ENCODE data around the gene DRAP1.

Gene DRAP1

DNA sequence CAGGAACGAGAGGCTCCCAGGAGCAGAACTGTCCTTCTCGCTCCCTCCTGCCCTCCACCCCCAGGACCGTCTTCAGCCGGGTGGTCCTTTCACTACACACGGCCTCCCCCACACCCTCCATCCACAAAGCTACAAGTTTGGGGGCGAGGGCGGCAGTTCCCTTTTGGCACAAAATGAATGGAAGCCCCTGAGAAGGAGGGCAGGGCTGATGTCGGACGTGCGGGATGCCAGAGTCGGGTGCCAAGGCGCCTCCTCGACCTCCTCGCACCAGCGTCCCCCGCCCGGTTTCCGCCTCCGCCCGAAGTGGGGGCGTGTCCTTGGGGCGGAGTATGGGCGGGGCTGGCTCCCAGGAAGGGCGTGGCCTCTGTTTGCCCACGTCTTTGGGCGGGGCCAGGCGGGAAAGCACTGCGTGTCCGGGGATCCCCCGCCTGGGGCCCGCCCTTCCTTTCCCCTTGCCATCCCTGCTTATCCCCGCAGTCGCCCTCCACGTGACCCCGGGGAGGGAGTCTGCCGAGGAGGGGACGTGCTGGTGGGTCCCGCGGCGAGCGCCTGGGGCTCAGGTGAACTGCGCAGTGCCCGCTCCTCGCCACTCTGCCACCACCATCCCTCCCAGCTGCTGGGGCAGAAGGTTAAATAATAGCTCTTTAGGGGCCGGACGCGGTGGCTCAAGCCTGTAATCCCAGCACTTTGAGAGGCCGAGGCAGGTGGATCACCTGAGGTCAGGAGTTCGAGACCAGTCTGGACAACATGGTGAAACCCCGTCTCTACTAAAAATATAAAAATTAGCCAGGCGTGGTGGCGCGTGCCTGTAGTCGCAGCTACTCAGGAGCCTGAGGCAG lies 45.7 kb upstream of the DRAP1 start:
- DNase-seq (ENCODE audit: low spot score), result peak; percentile 97
- TF ChIP-seq, protein P1, sequence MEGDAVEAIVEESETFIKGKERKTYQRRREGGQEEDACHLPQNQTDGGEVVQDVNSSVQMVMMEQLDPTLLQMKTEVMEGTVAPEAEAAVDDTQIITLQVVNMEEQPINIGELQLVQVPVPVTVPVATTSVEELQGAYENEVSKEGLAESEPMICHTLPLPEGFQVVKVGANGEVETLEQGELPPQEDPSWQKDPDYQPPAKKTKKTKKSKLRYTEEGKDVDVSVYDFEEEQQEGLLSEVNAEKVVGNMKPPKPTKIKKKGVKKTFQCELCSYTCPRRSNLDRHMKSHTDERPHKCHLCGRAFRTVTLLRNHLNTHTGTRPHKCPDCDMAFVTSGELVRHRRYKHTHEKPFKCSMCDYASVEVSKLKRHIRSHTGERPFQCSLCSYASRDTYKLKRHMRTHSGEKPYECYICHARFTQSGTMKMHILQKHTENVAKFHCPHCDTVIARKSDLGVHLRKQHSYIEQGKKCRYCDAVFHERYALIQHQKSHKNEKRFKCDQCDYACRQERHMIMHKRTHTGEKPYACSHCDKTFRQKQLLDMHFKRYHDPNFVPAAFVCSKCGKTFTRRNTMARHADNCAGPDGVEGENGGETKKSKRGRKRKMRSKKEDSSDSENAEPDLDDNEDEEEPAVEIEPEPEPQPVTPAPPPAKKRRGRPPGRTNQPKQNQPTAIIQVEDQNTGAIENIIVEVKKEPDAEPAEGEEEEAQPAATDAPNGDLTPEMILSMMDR (IDR thresholded peaks at IDR 0.05; ENCODE audit: extremely low read depth, insufficient read depth, missing control alignments), result no peak
- in situ Hi-C loops (cut with MboI; ENCODE audit: low pct_unique_long_range_greater_than_20kb, low sequenced_read_pairs, unreplicated experiment), result no loop called here

DNA sequence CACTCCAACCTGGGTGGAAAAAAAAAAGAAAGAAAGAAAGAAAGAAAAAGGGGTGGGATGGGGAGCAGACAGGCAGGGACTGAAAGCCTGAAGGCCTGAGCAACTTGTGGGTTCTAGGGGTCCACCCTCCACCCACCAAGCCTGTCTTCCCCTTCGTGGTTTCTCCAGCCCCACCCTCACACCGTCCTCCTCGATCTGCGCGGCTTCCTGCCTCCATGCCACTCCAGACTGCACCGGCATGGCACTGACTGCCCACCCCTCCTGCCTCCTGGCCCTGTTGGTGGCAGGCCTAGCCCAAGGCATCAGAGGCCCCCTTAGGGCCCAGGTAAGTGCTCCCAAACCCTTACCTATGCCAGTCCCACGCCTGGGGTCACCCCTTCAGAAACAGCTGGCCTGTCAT lies 39.6 kb upstream of the DRAP1 start, which contains the start of gene CTSW:
Gene CTSW, plus strand, starts transcription at position 221 of the 400 bp plus-strand sequence. Its CDS starts 18 bp downstream, at position 239.
- in situ Hi-C loops (cut with MboI; ENCODE audit: low pct_unique_long_range_greater_than_20kb, low sequenced_read_pairs, unreplicated experiment), result loop anchor here (5.0 kb wide), 1 partner anchor 108 kb away; no protein-coding TSS in a partner anchor
- TF ChIP-seq, protein P1 (IDR thresholded peaks at IDR 0.05; ENCODE audit: extremely low read depth, insufficient read depth, missing control alignments), result no peak
- DNase-seq (ENCODE audit: low spot score), result no peak

DNA sequence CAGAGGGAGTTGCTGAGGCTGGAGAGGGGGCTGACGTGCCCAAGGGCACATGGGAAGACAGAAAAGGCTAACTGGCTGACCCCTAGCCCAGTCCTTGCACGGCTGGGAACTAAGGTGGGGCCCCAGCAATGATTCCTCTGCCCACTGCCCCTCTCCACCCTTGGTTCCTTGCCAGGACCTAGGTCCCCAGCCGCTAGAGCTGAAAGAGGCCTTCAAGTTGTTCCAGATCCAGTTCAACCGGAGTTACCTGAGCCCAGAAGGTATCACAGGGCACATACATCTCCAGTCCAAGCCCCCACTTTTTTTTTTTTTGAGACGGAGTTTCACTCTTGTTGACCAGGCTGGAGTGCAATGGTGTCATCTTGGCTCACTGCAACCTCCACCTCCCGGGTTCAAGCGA lies 39.2 kb upstream of the DRAP1 start:
- no peak for DNase-seq (ENCODE audit: low spot score)
- in situ Hi-C loops (cut with MboI; ENCODE audit: low pct_unique_long_range_greater_than_20kb, low sequenced_read_pairs, unreplicated experiment), result loop anchor here (5.0 kb wide), 1 partner anchor 107 kb away; no protein-coding TSS in a partner anchor
- TF ChIP-seq, protein P1 (IDR thresholded peaks at IDR 0.05; ENCODE audit: extremely low read depth, insufficient read depth, missing control alignments), result no peak

DNA sequence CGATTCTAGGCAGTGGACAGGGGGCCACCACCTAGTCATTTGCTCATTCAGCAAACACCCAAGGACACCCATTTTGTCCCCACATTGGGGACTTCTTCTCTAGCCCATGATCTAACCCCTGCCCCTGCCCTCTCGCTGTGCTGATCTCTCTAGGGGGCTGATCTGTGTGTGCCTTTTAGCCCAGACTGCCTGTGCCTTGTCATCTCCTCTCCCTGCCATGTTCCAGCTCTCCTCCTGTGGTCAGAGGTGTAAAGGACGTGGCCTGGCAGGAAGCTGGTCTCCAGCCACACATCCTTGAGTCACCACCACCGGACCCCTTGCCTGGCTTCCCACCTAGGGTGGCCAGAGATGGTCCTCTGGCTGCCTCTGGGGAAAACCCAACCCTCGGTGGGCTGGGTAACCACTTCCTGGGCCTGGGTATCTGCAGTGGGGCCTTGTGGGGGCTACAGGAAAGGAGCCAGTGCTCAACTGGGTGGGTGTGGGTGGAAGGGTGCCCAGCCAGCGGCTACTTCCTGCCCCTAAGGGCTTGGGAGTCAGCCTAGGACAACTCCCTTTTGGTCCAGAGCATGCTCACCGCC lies 38.3 kb upstream of the DRAP1 start:
- TF ChIP-seq, protein P1 (IDR thresholded peaks at IDR 0.05; ENCODE audit: extremely low read depth, insufficient read depth, missing control alignments), result no peak
- DNase-seq (ENCODE audit: low spot score), result no peak
- in situ Hi-C loops (cut with MboI; ENCODE audit: low pct_unique_long_range_greater_than_20kb, low sequenced_read_pairs, unreplicated experiment), result loop anchor here (5.0 kb wide), 1 partner anchor 106 kb away; no protein-coding TSS in a partner anchor

DNA sequence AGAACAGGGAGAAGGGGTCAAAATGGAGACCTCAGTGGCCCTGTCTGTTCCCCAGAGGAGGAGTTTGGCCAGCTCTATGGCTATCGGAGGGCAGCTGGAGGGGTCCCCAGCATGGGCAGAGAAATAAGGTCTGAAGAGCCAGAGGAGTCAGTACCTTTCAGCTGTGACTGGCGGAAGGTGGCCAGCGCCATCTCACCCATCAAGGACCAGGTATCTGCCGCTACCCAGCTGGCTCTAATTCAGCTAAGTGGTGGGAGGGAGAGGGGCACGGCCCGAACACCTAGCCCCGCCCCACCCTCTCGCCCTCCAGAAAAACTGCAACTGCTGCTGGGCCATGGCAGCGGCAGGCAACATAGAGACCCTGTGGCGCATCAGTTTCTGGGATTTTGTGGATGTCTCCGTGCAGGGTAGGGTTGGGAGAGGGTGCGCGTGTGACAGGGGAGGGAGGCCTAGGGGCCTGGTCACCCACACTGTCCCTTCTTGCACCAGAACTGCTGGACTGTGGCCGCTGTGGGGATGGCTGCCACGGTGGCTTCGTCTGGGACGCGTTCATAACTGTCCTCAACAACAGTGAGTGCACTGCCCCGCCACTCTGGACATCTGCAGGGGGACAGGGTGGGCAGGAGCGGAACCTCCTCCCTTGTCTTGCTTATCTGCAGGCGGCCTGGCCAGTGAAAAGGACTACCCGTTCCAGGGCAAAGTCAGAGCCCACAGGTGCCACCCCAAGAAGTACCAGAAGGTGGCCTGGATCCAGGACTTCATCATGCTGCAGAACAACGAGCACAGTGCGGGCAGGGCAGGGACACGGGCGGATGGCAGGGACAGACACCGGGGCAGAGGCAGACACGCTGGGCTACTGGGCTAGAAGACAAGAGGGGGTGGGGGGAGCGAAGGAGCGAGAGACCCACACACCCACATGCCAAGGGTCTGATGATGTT lies 36.8 kb upstream of the DRAP1 start:
- DNase-seq (ENCODE audit: low spot score), result no peak
- TF ChIP-seq, protein P1 (IDR thresholded peaks at IDR 0.05; ENCODE audit: extremely low read depth, insufficient read depth, missing control alignments), result no peak
- in situ Hi-C loops (cut with MboI; ENCODE audit: low pct_unique_long_range_greater_than_20kb, low sequenced_read_pairs, unreplicated experiment), result loop anchor here (5.0 kb wide), 1 partner anchor 105 kb away; no protein-coding TSS in a partner anchor

All from GM13977 (cell line).